GM12892 (cell line): ENCODE measurements around the gene ADGRG6.

Experiments
- POLR2A ChIP-seq: IDR thresholded peaks from 2 replicates; pipeline ENCODE4 v1.6.1; 2011; ENCODE audit warnings: low read depth, low read length, control low read depth
- POLR2AphosphoS5 ChIP-seq: IDR thresholded peaks from 2 replicates; pipeline ENCODE4 v1.6.1; 2011; ENCODE audit warnings: low read depth, low read length, control low read depth

DNA sequence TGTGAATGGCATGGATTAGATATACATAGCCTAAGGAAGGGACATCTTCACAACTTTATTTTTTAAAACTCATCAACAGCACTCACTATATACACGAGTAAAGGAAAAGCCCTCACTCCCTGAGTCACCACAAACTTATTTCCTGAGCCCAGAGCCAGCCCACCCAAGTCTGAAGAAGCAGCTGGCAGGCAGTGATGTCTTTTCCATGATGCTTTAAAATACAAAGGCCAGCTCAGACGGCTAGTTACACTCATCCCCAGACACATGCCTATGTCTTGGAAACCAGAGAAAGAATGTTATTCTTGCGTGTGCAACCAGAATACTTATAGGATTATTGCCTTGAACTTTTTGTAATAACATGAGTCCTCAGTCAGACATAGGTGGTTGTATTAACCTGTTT is 114.4 kb downstream of the ADGRG6 start:
- TF ChIP-seq POLR2A (no peak), POLR2AphosphoS5 (no peak)
